GM19328 (cell line): ENCODE results near the gene PTPRZ1.
A peak's percentile ranks its signal among the peaks of the same experiment; 100 is the strongest.

Experiments
- ATAC-seq: cut with Tn5 transposase; IDR thresholded peaks from one replicate; pipeline ENCODE4 v1.9.1; 2021; ENCODE audit warnings: mild to moderate bottlenecking, moderate library complexity; ENCODE audit not compliant: unreplicated experiment

PTPRZ1 gene

GRCh38 chr7:121953164-121953563 lies 80.2 kb downstream of the PTPRZ1 start:
- no peak for ATAC-seq

GRCh38 chr7:121953601-121954000 lies 80.6 kb downstream of the PTPRZ1 start:
- ATAC-seq, result no peak

GRCh38 chr7:121954803-121955202 lies 81.8 kb downstream of the PTPRZ1 start:
- no peak for ATAC-seq

GRCh38 chr7:121957626-121958025 lies 84.7 kb downstream of the PTPRZ1 start:
- ATAC-seq, result no peak

DNA sequence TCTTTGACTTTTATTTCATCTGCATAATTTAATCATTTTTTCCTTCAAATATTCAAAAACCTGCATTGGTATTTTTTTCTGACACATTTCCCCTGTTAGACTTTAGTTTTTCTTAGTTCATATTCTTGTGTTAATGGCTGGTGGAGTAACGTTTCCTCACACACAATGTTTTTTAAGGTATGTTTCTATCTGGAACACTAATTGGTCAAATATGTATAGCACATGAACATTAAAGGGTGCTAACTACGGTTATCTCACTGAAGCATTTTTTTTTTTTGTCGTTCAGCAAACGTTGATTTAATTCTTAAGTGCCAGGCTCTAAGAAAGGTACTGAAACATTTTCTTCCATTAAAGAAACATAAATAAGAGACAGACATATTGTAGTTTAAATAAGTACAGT lies 87.7 kb downstream of the PTPRZ1 start:
- no peak for ATAC-seq

DNA sequence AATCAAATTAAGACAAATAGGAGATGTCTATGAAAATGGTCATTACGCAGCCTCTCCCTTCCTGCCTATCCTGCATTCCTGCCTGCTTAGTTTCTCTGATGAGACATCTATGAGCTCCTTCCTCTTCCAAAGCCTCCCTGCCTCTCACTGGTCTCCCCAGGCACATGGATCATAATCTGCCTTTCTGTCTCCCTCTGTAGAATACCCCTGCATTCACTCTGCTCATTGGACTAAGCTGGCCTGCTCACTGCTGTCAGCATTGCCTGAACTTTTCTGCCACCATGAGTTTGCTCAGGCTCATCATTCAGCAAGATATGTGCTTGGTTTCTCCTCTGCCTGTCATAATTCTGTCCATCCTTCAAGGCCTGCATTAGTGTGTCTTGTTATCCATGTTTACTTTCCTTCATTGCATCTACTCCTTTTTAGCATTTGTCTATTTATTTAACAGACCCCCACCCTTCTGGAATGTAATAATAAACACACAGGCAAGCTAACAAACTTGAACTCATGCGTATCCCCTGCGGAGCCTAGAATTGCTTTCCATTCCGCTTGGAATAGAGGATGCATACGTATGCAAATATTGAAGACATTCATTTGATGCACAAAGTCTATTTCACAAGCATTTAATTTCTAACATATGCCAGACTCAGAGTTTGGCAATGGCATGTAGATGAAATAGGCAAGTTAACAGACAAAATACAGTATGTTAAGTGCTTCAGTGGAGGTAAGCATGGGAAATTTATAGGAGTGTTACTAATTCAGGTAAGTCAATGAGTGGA lies 88.3 kb downstream of the PTPRZ1 start:
- no peak for ATAC-seq

DNA sequence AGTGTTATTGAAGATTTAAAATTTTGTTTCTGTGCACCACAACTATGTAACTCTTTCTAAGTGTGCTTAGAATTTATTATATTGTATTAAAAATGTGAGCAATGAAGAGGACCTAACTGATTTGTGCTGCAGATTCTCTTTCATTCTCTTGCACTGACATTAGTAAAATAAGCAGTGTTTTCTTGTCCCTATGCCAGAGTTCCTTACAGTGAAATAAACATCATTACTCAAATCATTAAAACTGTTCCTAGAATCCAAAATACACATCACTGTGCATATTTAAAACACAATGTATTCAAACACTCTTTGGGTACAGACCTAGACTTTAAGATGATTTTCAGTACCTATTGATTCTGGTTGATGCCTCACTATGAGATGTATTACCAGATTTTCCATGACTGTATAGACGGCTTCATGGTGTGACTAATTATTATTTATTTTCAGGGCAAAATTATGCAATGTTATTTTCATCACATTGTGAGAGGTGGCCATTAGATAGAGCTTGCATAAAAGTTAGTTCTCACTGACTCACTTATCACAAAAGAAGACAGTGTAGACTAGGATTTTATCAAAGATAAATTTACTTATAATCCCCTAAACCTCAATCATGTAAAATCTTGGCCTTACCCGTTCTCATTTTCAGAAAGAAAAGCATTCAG lies 93.4 kb downstream of the PTPRZ1 start:
- no peak for ATAC-seq

GRCh38 chr7:121966935-121967332 lies 94.0 kb downstream of the PTPRZ1 start:
- no peak for ATAC-seq

DNA sequence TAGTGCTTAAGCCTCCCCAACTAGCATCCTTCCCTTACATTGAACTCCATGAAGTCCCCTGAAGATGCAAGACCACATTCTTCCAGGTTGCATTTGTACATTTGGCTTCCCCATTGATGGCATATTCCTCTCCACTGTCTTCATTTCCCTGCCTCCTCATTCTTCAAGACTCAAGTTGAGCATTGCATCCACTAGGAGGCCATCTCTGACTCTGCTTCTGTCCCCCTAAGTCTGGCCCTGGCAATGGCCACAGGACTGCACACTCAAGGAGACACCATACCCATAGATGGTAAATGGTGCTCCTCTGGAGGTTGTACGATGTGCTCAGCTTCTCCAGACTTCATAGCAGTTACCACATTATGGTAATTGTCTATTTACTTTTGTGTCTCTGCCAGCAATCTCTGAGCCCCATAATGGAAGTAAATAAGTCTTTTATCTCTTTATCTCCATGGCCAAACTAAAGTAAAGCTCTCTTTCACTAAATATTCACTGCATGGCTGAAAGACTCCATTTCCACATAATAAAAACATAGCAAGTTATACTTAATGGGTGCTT lies 112.6 kb downstream of the PTPRZ1 start:
- ATAC-seq, result no peak

- ATAC-seq, result no peak
These were observed 119.1 kb downstream of the PTPRZ1 start for GRCh38 chr7:121992068-121992467.

DNA sequence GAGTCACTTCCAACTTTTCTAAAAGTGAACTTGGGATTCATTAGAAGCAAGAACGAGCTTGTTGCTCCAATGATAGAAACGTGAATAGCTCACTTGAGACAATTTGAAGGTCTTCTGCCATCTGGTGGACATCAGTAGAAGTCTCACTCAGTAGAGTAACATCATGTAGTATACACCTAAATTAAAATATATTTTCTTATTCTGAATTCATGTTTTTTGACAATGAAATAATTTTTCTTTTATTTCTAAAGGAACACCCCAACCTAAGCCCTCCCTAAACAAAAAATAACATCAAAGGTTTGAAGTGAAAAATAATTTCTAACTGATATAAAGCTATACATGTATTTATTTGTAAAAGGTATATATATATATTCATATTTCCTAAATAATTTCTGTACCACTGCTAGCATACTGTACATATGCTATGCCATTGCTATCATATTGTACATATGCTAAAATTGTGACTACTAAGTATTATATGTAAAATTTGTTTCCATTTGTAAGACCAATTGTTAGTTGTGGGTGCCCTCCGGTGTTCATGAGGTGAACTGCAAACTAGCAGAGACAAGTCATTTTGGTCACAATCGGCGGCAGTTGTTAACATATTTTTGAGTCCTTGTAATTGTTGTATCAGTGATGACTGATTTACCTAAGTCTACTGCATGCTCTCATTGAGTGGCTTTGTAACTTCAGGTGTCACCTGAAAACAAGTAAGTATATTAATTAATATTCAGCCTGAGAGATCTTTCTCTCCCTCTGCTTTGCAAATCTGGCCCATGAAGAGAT lies 121.9 kb downstream of the PTPRZ1 start:
- peak; percentile 97 for ATAC-seq

DNA sequence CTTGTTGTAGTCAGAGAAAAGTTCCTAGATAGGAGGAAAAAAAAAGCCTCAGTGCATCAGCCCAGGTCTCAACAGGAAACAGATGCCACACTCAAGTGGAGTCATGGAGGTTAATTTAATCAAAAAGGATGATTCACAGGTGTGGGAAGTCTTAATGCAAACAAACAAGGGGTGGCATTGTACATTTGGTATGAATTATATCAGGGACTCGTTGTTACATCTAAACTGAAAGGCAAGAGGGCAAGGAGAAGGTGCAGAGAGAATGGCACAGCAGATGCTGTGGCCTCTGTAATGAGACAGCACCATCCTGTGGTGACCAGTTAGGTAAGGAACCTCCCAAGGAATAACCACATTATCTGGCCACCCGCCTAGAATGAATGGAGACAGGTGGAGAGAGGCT lies 133.7 kb downstream of the PTPRZ1 start:
- ATAC-seq, result no peak

DNA sequence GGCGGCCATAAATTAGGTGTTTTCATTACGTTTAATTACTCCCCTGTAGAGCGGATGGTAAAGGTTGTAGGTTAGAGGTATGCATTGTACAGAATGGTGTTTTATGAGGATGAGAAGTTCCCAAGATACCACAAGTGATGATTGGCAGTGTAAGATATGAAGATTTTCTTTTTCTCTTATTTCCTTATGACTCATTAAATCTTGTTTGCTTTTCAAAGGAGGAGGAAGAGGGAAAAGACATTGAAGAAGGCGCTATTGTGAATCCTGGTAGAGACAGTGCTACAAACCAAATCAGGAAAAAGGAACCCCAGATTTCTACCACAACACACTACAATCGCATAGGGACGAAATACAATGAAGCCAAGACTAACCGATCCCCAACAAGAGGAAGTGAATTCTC lies 137.2 kb downstream of the PTPRZ1 start:
- ATAC-seq, result no peak

DNA sequence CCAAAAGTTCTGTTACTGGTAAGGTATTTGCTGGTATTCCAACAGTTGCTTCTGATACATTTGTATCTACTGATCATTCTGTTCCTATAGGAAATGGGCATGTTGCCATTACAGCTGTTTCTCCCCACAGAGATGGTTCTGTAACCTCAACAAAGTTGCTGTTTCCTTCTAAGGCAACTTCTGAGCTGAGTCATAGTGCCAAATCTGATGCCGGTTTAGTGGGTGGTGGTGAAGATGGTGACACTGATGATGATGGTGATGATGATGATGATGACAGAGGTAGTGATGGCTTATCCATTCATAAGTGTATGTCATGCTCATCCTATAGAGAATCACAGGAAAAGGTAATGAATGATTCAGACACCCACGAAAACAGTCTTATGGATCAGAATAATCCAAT lies 140.1 kb downstream of the PTPRZ1 start:
- no peak for ATAC-seq

DNA sequence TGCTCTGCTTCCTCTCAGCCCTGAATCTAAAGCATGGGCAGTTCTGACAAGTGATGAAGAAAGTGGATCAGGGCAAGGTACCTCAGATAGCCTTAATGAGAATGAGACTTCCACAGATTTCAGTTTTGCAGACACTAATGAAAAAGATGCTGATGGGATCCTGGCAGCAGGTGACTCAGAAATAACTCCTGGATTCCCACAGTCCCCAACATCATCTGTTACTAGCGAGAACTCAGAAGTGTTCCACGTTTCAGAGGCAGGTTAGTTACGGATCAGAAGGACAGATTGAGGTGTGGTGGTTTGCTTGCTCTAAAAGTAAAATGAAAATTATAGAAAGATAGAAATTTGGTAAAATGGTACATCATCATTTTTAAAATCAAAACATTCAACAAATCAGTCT lies 140.7 kb downstream of the PTPRZ1 start:
- no peak for ATAC-seq

DNA sequence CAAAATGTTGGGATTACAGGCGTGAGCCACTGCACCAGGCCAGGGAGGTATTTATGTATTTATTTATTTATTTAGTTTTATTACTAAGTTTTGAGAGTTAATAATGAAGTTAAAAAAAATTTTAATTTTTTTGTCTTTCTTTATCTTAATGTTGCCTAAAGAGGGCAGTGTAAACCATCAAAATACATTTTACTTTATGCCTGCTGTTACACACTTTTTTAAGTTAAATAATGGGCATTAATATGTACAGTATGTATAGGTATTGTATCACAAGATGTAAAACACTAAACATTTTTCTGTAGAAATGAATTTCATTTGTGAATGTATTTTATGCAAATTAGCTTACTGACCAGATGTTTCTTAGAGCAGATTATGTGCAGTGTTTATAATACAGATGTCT lies 141.7 kb downstream of the PTPRZ1 start:
- no peak for ATAC-seq

- no peak for ATAC-seq
These were observed 145.1 kb downstream of the PTPRZ1 start for GRCh38 chr7:122018032-122018431.

DNA sequence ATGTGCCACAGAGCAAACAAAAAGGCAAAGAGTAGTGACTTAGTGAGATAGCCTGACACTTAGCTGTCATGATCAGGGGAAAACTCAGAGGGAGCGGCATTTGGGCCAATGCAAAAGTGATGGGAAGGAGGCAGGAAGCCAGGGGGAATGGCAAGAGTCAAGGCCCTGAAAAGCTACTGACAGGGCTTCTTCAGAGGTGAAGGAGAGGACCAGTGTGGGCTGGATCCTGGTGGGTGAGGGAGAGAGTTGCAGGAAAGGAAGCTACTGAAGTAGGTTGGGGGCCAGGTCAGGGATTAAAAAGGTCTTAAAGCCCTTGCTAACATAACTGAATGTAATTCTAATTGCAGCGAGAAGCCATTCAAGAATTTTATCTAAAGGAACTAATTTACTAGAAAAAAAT lies 154.1 kb downstream of the PTPRZ1 start:
- no peak for ATAC-seq

- ATAC-seq, result no peak
These were observed 160.7 kb downstream of the PTPRZ1 start for GRCh38 chr7:122033641-122034040.

- no peak for ATAC-seq
These were observed 162.9 kb downstream of the PTPRZ1 start for GRCh38 chr7:122035876-122036275.

- ATAC-seq, result no peak
These were observed 165.2 kb downstream of the PTPRZ1 start for GRCh38 chr7:122038134-122038533.

GRCh38 chr7:122038904-122039303 lies 165.9 kb downstream of the PTPRZ1 start:
- ATAC-seq, result no peak
